Ascending aorta (tissue), 2 donors: ENCODE results near the gene FGFRL1. TPM values are rescaled to one million over a fixed set of nuclear protein-coding genes. Genes with fewer than 3 reads are reported as not detected.

Experiments used
- DNase-seq, 2 donors: peaks; one replicate each; pipeline ENCODE4 v3.0.0-alpha.2; 2019; ENCODE audit warnings: low spot score in 2 of 2
- H3K27ac ChIP-seq, 2 donors: fragments of 200-600 bp; sonication (generic); one replicate each; pipeline ENCODE4 v1.5.1; 2016 to 2017; ENCODE audit warnings: mild to moderate bottlenecking in 1 of 2
- H3K27me3 ChIP-seq: fragments of 200-600 bp; sonication (generic); one replicate; pipeline ENCODE4 v1.5.1; 2017
- H3K36me3 ChIP-seq, 2 donors: fragments of 200-600 bp; sonication (generic); one replicate each; pipeline ENCODE4 v1.5.1; 2016
- H3K4me1 ChIP-seq, 2 donors: fragments of 200-600 bp; sonication (generic); one replicate each; pipeline ENCODE4 v1.5.1; 2016 to 2017; ENCODE audit warnings: mild to moderate bottlenecking in 1 of 2
- H3K4me3 ChIP-seq, 2 donors: fragments of 200-600 bp; sonication (generic); one replicate each; pipeline ENCODE4 v1.5.1; 2016 to 2017; ENCODE audit warnings: mild to moderate bottlenecking in 1 of 2
- H3K9me3 ChIP-seq, 2 donors: fragments of 200-600 bp; sonication (generic); one replicate each; pipeline ENCODE4 v1.5.1; 2016
- CTCF ChIP-seq, 3 experiments: fragments of 200-600 bp in 2 of 3; fragments of 450-650 bp in 1 of 3; sonication (generic) in 2 of 3; IDR thresholded peaks; one replicate each; pipeline ENCODE4 v1.5.1; 2016 to 2019; ENCODE audit warnings: antibody characterized with exemption in 3 of 3, mild to moderate bottlenecking in 1 of 3, moderate library complexity in 1 of 3
- intact Hi-C: fragments of 100-400 bp; cut with DNase I; formaldehyde crosslinking; loops from one replicate; pipeline ENCODE4 v1.15.1; 2023
- total RNA-seq: library from RNA; depleted of rRNA; stranded (reverse); fragments of >200 nt; gene quantifications from one replicate; pipeline ENCODE4 v1.1.0, GENCODE V29; 2016

Gene FGFRL1
- total RNA-seq, 1 donor from 2014 or later, result 79.1 TPM

GRCh38 chr4:1030031-1030430 lies 18.6 kb downstream of the FGFRL1 start:
- Histone ChIP-seq H3K4me1 (peaks cover 22 to 28% of the 10 kb centered on the region in 2 donors), H3K27me3 (no peaks in the 10 kb centered on the region), H3K9me3 (no peaks in the 10 kb centered on the region), H3K36me3 (peaks cover 4 to 8% of the 10 kb centered on the region in 2 donors), H3K4me3 (no peak overlapping the region), H3K27ac (no peak overlapping the region)
- no peak for TF ChIP-seq CTCF (IDR thresholded peaks at IDR 0.05)
- intact Hi-C loops, result no loop called here
- DNase-seq, result no peak

GRCh38 chr4:1030559-1030958 lies 19.1 kb downstream of the FGFRL1 start:
- intact Hi-C loops, result no loop called here
- no peak overlapping the region for H3K27ac ChIP-seq
- peaks cover 26 to 33% of the 10 kb centered on the region in 2 donors for H3K4me1 ChIP-seq
- DNase-seq, result no peak
- no peak overlapping the region for H3K4me3 ChIP-seq
- H3K9me3 ChIP-seq, result no peaks in the 10 kb centered on the region
- H3K27me3 ChIP-seq, result no peaks in the 10 kb centered on the region
- H3K36me3 ChIP-seq, result peaks cover 0 to 3% of the 10 kb centered on the region in 2 donors
- no peak for TF ChIP-seq CTCF (IDR thresholded peaks at IDR 0.05)

GRCh38 chr4:1031346-1031745 lies 19.9 kb downstream of the FGFRL1 start:
- no peak for DNase-seq
- no peak for TF ChIP-seq CTCF (IDR thresholded peaks at IDR 0.05)
- no peaks in the 10 kb centered on the region for H3K27me3 ChIP-seq
- H3K4me1 ChIP-seq, result peaks cover 33 to 41% of the 10 kb centered on the region in 2 donors
- H3K36me3 ChIP-seq, result no peaks in the 10 kb centered on the region
- intact Hi-C loops, result no loop called here
- H3K9me3 ChIP-seq, result no peaks in the 10 kb centered on the region
- no peak overlapping the region for H3K4me3 ChIP-seq
- H3K27ac ChIP-seq, result no peak overlapping the region

GRCh38 chr4:1031956-1032795 lies 20.8 kb downstream of the FGFRL1 start:
- H3K9me3 ChIP-seq, result no peaks in the 10 kb centered on the region
- no peak overlapping the region for H3K27ac ChIP-seq
- H3K27me3 ChIP-seq, result no peaks in the 10 kb centered on the region
- intact Hi-C loops, result no loop called here
- TF ChIP-seq CTCF (IDR thresholded peaks at IDR 0.05), result peak in 2 of 3 experiments; percentile 46 to 50
- no peak overlapping the region for H3K4me3 ChIP-seq
- peaks cover 36 to 49% of the 10 kb centered on the region in 2 donors for H3K4me1 ChIP-seq
- no peaks in the 10 kb centered on the region for H3K36me3 ChIP-seq
- no peak for DNase-seq

DNA sequence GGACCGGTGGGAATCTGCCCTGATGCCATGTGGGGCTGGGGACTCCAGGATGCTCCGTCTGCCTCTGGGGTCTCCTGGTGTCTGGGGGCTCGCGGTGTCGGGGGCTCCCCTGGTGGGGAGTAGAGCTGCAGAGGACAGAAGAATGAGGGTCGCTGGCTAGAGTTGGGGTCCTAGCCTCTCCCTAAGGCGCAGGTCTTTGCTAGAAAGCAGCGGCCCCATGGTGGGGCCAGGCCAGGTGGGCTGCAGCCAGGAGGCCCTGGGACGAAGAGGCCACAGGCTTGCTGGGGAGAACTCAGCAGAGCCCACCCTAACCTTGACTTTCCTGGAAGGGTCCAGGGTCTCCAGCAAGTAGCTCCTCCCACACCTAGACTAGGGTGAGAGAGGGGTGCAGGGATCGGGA lies 21.4 kb downstream of the FGFRL1 start:
- TF ChIP-seq CTCF (IDR thresholded peaks at IDR 0.05), result no peak
- Histone ChIP-seq H3K36me3 (no peaks in the 10 kb centered on the region), H3K4me1 (peaks cover 36 to 51% of the 10 kb centered on the region in 2 donors), H3K4me3 (no peak overlapping the region), H3K9me3 (no peaks in the 10 kb centered on the region), H3K27ac (peak overlapping the region in 1 of 2 donors; percentile 91), H3K27me3 (no peaks in the 10 kb centered on the region)
- DNase-seq, result no peak
- intact Hi-C loops, result no loop called here
